HUDEP-2 (cell line): ENCODE data around the gene COL6A5.
"Not testable (repeated sequence)": the region's sequence is repeated elsewhere in the genome, so short reads cannot be mapped to it uniquely, and the experiment has no call there.

ENCODE experiments used
- DNase-seq, 76 experiments: peaks; one replicate each; lab custom pipeline; 2025; ENCODE audit not compliant: unreplicated experiment in 76 of 76; lab: John Stamatoyannopoulos, UW

The COL6A5 gene

DNA sequence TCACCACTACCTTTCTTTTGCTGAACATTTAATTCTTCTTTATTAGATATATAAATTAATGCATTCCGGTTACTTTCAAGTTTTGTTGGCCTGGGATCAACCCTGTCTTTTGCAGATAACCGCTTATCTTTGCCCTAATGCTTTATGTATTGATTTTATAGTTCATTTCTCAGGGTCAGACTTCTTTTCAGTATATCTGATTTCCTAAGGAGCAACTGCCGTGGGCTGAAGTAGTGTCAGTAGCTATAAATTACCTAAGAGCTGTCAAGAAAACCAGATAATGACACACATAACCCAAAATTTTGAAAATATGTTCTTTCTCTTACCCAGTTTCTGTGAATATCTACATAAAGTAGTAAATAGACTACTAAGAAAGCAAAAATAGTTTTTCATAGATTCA, 38.0 kb downstream of the COL6A5 start:
- DNase-seq: no peak

DNA sequence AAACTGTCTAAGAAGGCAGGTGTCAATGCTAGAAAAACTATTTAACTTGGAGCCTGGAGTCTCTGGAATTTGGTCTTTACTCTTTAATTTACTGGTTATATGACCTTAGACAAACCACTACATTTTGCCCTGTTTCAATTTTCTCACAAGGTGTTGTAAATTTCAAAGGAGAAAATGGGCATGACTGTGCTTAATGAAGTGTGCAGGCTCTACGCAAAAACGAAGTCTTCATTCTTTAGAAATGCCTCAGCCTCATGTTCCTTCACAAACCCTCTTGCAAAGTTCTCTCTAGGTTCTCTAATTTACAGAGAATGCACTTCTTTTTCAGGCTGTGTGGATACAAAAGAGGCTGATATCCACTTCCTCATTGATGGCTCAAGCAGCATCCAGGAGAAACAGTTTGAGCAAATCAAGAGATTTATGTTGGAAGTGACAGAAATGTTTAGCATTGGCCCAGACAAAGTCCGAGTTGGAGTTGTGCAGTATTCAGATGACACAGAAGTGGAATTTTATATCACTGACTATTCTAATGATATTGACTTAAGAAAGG, 39.1 kb downstream of the COL6A5 start:
- no peak for DNase-seq

DNA sequence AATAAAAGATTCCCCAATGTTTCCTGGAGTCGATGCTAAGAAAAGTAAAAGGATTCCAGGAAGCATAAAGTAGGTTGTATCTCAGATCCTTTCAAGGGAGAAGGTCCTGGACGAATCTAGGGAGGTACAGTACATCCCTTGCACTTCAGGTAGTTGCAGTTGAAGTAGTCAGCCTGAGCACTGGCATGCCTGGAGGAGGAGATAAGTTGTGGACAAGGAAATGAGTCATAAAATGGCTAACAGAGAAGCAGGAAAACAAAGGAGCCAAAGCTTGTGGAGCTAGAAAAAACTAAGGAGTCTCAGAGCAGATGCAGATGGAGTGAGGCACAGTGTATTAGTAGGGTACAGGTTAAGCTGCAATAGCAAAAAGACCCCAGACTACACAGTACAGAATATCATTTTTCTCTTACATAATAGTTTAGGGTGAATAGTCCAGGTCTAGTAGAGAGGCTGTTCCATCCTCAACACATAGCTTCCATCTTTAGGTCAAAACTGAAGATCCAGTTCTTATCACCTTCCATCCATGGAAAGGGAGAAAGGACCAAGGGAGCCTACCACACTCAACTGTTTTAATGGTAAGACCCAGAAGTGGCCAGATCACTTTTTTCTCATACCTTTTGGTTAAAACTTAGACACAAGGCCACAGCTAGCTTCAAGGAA, 41.3 kb downstream of the COL6A5 start:
- DNase-seq: no peak

- DNase-seq: peak in 1 of 76 experiments; percentile 12
These were observed 44.4 kb downstream of the COL6A5 start for GRCh38 chr3:130389743-130390478.

GRCh38 chr3:130392266-130392665, 46.8 kb downstream of the COL6A5 start:
- no peak for DNase-seq

DNA sequence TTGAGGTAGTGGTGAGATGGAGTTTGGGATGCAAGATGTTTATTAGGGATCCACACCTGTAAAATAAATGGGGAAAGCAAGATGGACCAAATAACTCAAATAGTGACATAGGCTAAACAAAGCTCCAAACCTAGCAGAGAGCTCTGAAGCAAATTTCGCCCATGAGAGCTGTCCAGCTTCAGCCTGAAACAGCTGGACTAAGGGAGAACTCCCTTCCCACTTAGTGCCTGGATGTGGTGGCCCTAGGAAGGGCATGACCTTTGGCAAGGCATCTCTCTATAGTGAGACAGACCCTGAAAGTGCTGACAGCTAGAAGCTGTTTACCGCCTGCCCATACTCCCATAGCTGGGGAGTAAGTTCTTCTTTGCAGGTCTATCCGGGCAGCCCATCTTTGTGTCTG, 48.1 kb downstream of the COL6A5 start:
- DNase-seq: no peak

- no peak for DNase-seq
These were observed 49.9 kb downstream of the COL6A5 start for GRCh38 chr3:130395331-130395730.

DNA sequence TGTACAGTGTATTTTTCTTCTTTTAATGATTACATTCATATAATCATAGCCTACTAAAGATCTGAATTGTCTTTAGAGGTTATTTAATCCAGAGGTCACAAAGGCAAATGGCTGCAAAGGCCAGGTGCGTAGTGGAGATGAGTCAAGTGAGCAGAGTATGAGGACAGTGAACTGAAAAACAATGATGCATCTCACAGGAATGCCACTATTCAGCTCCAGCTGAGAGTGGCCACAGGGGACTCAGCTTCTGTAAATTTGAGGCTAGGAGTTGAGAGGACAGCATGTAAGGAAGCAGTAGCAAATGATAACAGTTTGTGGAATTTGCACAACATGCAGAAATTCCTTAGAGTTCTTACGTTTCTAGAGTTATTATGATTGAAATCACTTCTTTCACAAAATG, 50.4 kb downstream of the COL6A5 start:
- DNase-seq: no peak

DNA sequence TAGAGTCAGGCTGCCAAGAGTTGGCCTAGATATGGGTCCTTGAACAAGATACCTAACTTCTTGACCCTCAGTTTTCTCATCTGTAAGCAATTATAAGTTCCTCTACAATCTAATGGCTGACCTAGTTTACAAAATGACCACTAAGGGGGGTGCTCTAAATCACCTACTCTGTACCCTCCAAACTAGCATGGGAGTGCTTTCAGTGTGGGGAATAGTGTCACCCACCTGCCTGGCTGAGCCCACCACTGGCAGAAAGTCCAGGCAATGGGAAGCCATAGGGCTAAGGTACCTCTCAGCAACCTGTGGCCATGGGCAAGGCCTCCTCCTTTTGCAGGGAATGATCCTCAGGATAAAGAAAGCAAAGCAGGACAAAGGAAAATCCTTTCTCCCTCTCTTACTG, 58.9 kb downstream of the COL6A5 start:
- no peak for DNase-seq

DNA sequence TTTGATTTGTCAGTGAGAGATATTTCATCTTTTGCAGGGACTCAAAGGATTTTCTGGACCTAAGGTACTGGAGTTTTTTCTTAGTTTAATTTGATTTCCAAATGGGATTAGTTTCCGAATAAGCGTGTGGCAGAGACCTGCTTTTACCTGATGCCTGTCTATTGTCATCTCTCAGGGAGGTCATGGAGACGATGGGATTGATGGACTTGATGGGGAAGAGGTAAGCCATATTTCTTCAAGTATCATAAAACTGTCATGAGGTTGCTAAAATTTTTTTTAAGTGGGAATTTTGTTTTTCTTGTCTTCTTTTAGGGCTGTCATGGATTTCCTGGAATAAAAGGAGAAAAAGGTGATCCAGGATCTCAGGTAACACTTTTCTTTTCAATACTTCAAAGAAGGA, 60.5 kb downstream of the COL6A5 start:
- no peak for DNase-seq

GRCh38 chr3:130408253-130408652, 62.8 kb downstream of the COL6A5 start:
- not testable (repeated sequence) for DNase-seq

GRCh38 chr3:130411320-130411719, 65.8 kb downstream of the COL6A5 start:
- DNase-seq: no peak

DNA sequence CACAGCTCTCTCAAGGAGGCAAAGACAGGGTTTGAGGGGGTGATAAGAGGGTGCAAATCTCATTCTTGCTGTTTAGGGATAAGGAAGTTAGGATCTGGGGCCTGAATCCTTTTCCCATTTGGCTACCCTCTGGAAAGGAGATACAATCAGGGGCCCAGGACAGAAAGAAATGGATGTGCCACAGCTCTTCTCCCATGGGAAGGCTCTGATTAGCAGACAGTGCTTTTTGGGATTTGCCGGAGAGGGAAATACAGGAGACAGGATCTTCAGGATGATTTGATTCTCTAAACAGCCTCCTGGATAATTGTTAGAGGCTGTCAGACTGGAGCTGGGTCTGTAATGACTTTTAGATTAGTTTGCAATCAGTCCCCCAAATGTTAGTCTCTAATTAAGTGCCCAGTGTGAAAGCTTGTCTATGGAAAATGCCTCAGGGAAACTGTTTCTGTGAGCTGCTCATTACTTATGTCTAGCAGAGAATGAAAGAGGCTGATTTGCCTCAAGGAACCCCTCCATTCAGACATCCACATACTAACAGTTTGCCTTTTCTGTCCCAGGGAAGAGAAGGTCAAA, 67.6 kb downstream of the COL6A5 start:
- DNase-seq: peak in 1 of 76 experiments; percentile 0

GRCh38 chr3:130414457-130414856, 69.0 kb downstream of the COL6A5 start:
- DNase-seq: no peak

- no peak for DNase-seq
These were observed 75.0 kb downstream of the COL6A5 start for GRCh38 chr3:130420466-130420865.

DNA sequence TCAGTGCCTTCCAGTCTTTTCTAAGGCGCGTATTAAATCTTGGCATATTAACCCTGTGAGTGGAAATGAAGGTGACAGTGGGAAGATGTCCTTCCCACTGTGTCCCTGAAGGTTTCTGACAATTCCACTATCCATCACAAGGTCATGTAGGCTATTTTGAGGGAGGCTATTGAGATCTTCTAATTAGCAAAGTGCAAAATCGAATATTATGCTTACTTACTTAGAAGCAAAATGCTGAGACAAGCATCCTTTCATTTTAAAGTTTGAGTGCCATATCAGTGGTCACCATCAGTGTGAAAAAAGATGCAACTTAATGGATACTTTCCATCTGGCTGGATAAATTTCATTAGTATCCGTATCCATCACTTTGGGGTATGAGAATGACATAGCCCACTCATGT, 77.6 kb downstream of the COL6A5 start:
- DNase-seq: no peak

DNA sequence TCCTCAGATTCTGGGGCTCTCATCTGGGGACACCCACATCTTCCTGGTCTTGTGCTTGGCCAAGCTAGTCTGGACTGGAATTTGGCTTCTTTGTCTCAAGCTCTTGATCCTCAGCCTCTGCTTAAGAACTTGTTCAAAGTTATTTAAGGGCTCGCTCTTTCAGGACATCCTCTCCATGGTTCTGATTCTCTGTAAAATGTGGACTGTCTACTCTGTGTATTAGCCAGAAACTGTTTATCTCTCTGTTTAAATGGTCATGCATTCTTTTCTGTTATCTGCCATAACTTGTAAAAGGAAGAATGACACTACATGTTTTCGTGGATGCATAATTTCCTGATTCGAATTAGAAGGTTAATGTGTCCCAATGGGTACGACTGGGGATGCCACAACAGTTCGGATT, 79.4 kb downstream of the COL6A5 start:
- DNase-seq: no peak

GRCh38 chr3:130425484-130425883, 80.0 kb downstream of the COL6A5 start:
- no peak for DNase-seq

GRCh38 chr3:130426206-130426605, 80.7 kb downstream of the COL6A5 start:
- no peak for DNase-seq

GRCh38 chr3:130428871-130429712, 83.6 kb downstream of the COL6A5 start:
- no peak for DNase-seq

DNA sequence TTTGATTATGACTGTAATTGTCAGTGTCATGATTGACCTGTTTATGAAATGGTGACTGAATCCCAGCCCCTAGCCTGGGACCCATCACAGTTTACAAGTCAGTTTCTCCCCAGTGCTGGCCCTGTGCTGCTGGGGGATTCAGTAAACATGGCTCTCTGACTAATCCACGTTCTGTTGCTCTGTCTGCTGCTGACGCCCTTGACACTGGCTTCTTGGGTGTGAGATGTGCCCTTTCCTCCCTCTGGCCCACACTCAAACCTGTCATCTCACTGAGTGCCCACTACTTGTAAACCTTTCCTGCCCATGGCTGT, 84.2 kb downstream of the COL6A5 start:
- no peak for DNase-seq
